GM21786 (cell line): ENCODE measurements around the gene OR2H1.

Experiments
- ATAC-seq: cut with Tn5 transposase; IDR thresholded peaks from one replicate; pipeline ENCODE4 v1.9.1; 2021; ENCODE audit not compliant: unreplicated experiment

OR2H1 gene

DNA sequence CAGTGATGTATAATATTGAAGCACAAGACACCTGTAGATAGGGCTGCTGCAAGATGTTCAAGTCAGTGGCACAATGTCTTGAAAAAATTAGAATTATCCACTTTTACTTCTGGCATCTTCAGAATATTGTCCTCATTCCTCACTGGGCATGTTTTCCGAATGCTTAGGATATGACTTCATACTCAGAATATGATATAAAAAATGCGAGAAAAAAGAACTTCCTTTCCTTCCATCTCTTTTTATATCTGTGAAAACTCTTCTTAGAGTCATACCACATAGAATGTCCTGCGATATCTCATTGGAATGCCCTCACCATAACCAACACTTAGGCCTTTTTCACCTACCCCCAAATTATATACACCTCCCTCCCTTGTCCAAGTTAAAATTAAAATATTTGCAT lies 26.2 kb downstream of the OR2H1 start:
- ATAC-seq = no peak

DNA sequence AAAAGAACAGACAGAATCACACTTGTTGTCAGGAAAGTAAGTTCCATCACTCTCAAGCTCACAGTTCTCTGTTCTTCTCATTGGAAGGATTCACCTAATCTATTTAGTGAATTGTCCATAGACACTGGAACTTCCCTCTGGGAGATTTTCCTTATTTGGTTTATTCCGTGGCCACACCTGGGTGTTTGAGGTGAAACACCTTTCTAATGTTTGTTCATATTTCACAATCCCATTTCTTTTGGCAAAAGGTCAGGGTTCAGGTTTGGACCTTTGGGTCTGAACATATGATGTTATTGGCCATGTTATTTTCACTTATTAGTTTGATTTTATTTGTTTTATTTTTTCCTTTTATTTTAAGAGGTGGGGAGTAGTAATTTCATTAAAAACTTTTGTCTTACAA lies 26.8 kb downstream of the OR2H1 start:
- no peak for ATAC-seq

DNA sequence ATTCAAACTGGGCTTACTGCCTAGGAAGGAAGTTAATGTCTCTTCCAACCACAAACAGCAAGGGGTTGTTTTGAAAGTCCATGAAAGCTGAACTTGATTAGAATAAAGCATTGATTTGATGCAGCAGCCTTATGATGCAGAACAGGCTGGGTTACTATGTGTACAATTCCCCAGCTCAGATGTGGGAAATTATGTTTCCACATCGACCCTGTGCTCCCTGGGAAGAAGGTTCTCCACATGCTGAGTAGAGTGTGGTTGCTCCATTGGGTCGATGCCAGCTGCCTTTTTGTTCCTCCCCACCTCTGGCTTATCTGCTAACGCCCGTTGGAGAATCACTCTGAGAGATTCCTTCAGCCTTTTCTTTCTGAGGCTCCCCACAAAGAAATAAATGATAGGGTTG lies 29.6 kb downstream of the OR2H1 start:
- ATAC-seq = no peak

DNA sequence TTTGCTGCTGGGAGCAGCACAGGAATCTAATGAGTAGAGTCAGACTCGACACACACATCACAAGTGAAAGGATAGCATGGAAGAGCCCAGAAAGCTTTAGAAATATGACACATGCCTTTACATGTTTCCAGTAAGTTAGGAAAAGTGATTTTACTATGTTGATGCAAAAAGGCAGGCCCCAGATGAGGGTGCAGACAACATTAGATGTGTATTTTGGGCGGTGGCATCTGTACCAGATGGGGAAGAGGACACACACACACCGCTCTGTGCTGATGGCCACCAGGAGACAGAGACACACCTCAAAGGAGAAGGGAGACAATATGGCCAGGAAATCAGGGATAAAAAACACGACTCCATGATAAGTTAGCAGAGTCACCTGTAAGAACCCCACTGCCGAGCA lies 30.2 kb downstream of the OR2H1 start:
- ATAC-seq = no peak

DNA sequence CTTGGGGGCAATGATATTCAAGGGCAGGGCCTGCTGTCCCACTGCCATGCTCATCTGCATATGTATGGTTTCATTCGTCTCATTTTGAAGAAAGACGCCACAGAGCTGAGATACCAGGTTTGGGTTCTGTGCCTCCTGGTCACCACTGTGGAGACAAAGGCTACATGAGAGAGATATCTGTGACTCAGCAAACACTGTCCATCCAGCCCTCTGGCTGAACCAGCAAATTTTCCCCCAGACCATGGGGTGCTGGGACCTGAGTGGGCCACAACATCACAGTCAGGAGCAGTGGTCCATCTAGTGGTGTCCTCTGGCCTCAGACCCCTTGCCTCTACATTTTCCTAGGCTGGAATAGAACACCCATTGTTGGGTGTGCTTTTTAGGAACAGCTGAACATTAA lies 30.7 kb downstream of the OR2H1 start, which contains the start of gene MAS1L:
Gene MAS1L (minus strand): TSS at position 297 of the 400 bp plus-strand sequence. CDS start 54 bp downstream, at position 243.
- no peak for ATAC-seq

DNA sequence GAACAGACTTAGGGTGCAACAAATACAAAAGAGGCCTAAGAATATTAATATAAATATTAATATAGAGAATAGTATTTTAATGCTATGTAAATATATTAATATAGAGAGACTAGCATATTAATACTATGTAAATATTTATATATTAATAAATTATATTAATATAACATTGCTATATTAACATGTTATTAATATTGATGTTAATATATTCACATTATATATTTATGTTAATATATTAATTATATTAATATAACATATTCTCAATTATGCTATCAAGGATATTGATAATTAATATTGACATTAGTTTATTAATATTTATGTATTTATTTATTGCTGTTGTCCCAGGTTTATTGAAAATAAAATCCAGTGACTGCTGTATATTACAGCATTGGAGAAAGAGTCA lies 31.9 kb downstream of the OR2H1 start:
- ATAC-seq = no peak

DNA sequence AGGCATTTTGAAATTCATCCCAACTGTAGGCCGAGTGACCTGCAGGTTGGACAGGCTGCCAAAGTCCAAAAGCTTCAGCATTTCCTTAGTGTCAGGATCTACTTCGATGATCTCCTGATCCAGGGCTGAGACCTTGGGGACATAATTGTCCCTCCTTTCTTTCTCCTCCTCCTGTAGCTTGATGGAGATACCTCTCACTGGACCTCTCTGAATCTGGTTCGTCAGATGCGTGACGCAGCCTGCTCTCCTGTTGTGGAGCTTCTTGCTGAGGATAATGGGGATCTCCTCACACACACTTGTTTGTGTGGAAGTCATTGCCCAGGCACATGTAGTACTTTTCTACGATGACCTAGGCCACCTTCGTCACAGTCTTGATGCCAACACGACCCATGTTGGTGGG lies 32.3 kb downstream of the OR2H1 start:
- ATAC-seq = no peak

DNA sequence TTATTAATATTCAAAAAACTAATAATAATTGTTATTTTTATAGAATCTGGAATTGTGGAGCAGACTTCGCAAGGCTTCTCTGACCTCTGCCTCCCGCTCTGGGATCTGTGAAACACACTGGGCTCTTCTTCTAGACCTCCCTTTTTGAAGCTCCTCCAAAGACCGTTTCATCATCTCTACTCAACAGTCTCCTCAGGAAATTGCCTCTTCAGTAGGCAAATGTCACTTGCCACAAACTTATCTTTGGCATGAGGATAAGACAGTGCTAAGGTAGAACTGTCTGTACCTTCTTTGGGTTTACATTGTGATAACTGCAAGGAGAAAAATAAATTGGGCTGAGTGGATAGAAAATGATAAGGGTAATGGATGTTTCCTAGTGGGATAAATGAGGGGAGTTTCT lies 33.1 kb downstream of the OR2H1 start:
- no peak for ATAC-seq

DNA sequence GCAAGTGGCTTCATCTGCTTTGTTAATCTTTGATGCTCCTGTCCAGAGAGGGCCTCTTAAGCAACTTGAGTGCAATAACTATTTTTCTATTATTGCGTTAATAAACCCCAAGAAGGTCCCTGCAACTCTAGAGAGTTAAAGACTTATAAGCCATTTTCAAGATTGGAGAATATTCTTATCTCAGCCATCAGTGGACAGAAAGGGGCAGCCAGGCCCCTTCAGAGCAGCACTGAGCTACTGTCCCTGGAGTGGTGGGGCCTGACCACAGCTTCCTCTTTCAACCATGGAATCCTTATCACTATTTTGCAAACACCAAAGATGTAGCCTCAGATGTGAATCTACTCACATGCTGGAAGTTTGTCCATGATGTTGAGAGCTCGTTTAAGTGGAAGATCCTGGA lies 33.6 kb downstream of the OR2H1 start:
- no peak for ATAC-seq

DNA sequence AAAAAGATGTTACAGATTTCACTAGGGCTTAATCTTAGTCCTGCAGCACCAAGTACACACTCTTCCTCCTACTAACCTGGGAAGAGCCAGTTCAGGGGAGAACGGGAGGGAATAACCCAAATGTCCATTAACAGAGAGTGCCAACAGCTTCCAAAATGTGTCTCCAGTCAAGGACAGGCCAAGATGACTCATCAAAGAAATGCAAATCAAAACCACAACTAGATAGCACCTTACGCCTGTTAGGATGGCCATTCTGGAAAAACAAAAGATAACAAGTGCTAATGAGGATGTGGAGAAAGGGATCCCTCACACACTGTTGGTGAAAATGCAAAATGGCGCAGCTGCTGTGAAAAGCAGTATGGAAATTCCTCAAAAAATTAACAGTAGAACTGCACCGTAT lies 34.6 kb downstream of the OR2H1 start:
- no peak for ATAC-seq

DNA sequence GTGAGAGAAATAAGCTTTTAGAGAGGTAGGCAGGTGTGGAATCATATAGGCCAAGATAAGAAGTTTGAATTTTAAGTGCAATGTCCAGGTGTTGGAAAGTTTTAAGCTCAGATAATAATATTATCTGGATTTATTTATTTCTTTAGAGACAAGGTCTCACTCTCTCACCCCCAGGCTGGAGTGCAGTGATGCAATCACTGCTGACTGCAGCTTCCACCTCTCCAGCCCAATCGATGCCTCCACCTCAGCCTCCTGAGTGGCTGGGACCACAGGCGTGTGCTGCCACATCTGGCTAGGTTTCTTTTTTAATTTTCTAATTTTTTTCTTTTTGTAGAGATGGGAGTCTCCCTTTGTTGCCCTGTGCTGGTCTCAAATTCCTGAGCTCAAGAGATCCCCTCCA lies 36.3 kb downstream of the OR2H1 start:
- ATAC-seq = no peak

DNA sequence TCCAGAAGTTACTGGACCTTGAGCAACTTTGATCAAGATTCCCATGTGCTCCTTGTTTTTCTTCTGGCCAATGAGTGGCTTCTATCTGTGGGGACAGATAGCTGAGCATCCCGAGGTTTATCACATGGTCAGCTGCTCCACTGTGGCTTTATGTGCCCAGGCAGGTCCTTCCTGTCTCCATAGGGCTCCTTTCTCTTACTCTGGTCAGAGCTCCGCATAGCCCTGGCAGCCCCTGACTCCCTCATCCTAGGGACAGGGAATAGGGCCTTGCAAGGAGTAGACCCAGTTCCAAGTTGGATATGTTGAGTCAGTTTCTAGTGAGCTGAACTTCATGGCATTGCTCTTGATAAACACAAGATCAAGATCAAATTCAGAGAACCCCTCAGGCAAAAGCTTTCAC lies 37.2 kb downstream of the OR2H1 start:
- no peak for ATAC-seq

DNA sequence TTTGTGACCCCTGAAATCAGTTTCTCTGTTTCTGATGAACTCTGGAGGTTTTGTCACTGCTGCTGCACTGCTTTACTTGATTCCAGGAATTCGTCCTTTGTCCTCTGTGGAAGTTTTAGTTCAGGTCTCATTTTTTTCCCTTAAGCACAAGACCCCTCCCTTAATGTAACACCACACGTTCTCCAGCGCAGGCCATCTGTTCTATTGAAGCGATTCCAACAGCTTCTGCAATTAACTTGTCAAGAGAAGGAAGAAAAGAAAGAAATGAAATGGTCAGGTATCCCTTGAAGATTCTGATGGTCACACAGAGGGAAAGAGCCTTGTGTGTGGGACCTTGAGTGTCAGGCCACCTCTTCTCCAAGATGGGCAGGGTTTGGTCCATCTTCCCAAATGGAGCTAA lies 38.6 kb downstream of the OR2H1 start:
- ATAC-seq = no peak

DNA sequence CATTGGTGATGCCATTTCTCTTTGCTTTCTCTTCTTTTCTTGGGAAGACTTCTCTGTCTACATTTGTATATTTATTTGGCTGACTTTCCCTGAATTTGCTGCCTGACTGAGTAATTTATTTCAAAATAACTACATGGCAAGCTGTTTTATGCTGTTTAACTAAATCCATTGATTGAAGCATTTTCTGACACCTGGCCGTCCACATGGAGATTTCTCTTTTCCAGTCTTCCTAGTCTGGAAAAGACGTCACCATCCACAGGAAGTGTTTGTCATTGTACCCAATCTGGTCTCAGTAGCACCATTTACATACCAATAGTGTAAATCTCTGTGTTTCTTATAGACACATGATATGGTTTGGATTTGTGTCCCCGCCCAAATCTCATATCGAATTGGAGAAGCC lies 40.0 kb downstream of the OR2H1 start:
- no peak for ATAC-seq

DNA sequence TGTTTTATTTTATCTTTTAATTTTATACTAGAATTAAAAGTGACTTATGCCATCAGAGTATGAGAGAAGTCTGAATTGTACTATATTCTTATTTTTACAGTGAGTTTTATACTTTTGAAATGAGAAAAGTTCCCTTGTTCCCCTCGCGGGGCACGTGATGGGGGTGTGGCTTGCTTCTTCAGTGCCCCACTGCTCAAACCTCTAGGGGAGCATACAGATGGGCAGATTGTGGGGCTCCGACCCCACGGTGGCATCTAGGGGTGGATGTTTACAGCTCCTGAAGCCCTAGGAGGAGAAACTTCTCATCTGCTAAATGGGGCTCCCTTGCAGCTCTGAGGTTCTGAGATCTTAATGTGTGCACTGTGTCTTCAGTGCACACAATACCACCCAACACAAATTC lies 42.7 kb downstream of the OR2H1 start:
- no peak for ATAC-seq

DNA sequence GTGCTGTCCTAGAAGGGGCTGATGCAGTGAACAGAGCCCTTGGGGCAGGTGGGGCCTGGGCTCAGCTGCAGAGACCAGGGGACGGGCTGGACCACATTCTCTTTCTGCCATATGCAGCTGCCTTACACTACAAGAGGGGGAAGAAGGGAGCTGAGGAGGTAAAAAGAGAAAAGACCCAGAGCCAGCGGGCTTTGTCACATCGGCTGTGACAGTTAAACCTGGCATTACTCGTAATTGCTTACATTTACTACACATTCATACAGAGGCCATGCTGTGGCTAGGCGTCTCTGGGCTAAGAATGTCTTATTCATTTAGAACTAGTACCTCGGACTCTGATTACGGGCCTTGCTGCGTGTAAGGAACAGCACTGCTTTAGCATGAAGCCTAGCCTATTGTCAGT lies 43.6 kb downstream of the OR2H1 start:
- no peak for ATAC-seq

DNA sequence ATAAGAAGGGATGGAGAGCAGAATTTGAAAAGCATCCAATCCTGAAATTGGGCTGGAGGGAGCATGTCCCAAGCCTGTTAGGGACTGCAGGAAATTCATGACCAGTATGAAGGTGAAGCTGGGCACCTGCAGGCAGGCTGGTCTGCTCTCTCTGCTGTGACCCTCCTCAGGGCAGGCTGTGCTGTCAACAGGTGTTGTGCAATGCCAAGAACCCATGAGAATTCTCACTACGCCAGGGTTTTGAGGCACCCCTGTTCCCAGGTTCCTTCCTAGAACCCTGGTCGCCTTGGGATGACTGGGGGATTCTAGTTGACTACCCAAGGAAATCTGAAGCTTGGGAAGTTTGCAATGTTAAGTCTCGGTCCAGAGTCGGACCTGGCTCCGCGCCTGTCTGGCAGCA lies 44.2 kb downstream of the OR2H1 start:
- ATAC-seq = no peak

DNA sequence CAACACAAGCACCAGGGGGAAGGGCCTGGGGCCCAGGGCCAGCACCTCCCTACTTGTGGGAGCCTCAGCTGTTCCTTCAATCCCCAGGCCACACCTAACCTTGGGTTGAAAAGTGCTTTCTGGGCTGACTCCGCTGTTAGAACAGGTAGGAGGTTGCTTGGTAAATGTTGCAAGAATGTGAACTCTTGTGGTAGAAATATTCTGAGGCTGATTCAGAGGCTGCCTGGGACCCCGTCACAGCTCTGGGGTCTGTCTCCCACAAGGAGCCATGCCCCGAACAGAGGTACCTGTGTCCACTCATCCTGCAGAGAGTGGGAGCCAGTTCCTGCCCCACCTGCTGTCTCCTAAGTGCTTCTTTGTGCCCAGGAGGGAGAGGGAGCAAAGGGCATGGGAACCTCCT lies 45.2 kb downstream of the OR2H1 start:
- ATAC-seq = no peak

DNA sequence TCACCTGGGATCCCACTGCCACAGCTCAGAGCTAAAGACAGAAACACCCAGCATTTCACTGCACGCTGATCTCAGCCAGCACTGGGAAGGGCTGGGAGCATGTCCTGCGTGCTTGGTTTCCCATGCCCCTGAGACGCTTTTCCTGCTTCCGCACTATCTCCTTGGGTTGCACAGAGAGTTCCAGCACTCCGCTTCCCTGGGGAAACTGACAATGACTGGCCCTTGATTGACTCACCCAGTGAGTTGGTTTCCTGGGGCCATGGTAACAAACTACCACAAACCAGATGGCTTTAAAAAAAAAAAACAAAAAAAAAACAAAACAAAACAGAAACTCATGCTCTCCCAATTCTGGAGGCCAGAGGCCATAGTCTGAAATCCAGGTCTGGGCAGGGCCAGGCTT lies 45.6 kb downstream of the OR2H1 start:
- no peak for ATAC-seq

DNA sequence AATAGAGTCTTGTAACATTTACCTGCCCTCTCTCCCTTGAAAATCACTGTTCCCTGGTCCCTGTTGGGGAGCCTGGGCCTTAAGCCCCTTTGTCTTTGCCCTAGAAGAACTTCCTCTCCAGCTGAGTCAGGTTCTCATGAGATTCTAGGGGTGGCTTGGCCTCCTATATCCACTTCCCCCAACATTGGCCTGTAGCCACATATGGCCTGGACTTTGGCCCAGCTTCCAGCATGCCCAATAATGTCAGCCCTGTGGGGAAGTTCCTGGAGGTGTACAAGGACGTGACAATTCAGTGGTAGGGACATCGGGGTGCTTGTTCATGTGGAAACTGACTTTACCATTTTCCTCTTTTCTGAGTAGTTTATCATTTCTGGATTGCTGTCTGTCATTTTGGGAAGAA lies 48.0 kb downstream of the OR2H1 start:
- ATAC-seq = no peak

DNA sequence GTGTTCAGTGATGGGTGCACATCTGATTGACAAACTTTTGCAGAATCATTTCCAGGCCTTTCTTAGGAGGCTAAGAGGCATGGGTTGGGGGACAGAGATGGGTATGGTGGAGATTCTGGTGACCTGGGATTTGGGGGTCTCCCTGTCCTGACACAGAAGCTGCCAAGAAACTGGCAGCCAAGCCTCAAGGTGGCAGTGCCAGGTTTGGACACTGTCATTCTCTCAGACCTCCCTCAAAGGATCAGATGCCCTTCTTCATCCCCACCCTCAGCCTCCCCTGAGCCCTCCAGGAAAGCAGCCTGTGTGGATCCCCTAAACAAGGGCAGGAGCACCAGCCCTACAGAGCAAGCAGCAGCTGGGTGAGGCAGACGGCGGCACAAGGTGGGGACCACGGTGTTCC lies 48.9 kb downstream of the OR2H1 start:
- ATAC-seq = no peak

DNA sequence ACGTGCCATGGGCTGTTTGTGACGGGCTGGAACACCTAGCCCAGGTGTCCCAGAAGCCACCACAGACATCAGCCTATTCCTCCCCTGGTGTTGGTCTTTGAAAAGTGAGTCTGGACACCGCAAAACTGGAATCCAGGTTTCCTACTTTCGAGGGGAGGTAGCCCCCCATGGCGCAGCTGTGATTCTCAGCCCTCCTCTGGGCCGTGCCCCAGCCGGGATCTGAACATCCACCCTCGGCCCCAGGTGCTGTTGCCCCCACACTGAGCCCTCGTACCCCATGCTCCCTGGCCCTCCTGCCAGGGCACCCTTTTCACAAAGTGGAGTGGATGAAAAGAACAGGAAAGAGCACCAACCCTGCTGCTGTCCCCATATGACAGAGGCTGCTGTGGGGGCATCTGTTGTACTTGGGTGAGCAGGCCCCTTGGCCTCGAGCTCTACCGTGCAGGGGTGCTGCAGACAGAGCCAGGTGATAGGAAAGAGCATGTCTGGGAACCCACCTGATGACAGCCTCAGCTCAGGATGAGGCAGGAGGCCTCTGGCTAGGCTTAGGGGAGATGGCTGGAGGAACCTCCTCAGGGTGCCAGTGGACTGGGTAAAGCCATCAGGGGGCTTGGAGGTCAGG lies 49.6 kb downstream of the OR2H1 start:
- ATAC-seq = no peak

DNA sequence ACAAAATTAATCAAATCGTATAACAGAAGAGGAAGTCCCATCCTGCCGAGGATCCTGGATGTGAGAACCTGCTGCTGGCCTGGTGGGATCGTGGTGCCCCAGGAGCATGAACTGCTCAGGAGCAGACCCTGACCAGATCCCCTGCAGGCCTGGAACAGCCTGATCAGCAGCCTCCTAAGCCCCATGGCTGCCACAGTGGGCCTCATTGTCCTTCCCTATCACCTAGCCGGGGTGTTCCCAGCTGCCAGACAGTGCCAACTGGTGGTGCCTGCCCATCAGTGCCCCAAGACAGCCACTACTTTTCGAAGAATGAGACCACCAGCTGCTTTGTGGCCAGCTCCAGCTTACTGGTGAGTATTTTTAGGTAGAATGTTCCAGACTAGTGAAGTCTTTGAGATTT lies 50.4 kb downstream of the OR2H1 start:
- no peak for ATAC-seq

DNA sequence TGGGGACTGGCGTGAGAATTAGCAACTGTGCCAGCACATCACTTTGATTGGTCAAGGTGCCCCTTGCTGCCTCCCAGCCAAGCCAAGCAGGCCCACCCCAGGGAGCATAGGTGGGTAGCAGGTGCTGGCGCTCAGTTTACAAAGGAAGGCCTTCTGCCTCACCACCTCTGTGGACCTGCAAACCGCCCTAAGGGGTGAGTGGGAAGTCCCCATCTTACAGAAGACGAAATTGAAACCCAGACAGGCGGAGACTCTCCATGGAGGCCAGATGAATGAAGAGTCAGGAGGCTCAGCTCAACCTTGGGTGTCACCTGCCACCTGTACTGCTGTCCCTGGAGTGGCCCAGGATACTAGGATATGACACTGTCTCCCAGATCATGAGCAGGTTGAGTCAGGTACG lies 52.3 kb downstream of the OR2H1 start:
- ATAC-seq = peak; percentile 91
